Endothelial cell of umbilical vein (primary cell): Measurements from ENCODE around the gene HSP90AB1.

Experiments used
- EZH2 ChIP-seq: IDR thresholded peaks from 2 replicates; pipeline ENCODE4 v1.6.1; 2012; ENCODE audit warnings: borderline replicate concordance, low read depth, mild to moderate bottlenecking, moderate library complexity, low read length, inconsistent platforms; ENCODE audit not compliant: severe bottlenecking
- POLR2A ChIP-seq: IDR thresholded peaks from 2 replicates; pipeline ENCODE4 v1.6.1; 2012; ENCODE audit warnings: low read depth, mild to moderate bottlenecking, control low read depth, low read length
- POLR2AphosphoS5 ChIP-seq: IDR thresholded peaks from 2 replicates; pipeline ENCODE4 v1.6.1; 2012; ENCODE audit warnings: low read depth, mild to moderate bottlenecking, control low read depth, low read length, moderate library complexity; ENCODE audit not compliant: insufficient read depth
- TF ChIP-seq, protein P1 (sequence below), 2 donors: IDR thresholded peaks; 1 replicate in 1 of 2; 2 replicates in 1 of 2; pipeline ENCODE4 v1.5.1; 2011; ENCODE audit warnings: low read length in 2 of 2, mild to moderate bottlenecking in 2 of 2, moderate library complexity in 2 of 2, control low read depth in 1 of 2, inconsistent platforms in 1 of 2, low read depth in 1 of 2; ENCODE audit not compliant: insufficient read depth in 1 of 2; ENCODE audit errors: extremely low read depth in 1 of 2
- TF ChIP-seq, protein P2 (sequence below): IDR thresholded peaks from 2 replicates; pipeline ENCODE4 v1.6.1; 2011; ENCODE audit not compliant: insufficient read depth, insufficient read length

- TF ChIP-seq, protein P1, sequence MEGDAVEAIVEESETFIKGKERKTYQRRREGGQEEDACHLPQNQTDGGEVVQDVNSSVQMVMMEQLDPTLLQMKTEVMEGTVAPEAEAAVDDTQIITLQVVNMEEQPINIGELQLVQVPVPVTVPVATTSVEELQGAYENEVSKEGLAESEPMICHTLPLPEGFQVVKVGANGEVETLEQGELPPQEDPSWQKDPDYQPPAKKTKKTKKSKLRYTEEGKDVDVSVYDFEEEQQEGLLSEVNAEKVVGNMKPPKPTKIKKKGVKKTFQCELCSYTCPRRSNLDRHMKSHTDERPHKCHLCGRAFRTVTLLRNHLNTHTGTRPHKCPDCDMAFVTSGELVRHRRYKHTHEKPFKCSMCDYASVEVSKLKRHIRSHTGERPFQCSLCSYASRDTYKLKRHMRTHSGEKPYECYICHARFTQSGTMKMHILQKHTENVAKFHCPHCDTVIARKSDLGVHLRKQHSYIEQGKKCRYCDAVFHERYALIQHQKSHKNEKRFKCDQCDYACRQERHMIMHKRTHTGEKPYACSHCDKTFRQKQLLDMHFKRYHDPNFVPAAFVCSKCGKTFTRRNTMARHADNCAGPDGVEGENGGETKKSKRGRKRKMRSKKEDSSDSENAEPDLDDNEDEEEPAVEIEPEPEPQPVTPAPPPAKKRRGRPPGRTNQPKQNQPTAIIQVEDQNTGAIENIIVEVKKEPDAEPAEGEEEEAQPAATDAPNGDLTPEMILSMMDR (IDR thresholded peaks at IDR 0.05; ENCODE audit: extremely low read depth in 1 of 2, insufficient read depth in 1 of 2, low read depth in 1 of 2, low read length in 2 of 2), result no peak
- TF ChIP-seq POLR2A, result no peak
- no peak for TF ChIP-seq EZH2
- no peak for TF ChIP-seq POLR2AphosphoS5
- TF ChIP-seq, protein P2, sequence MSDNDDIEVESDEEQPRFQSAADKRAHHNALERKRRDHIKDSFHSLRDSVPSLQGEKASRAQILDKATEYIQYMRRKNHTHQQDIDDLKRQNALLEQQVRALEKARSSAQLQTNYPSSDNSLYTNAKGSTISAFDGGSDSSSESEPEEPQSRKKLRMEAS, result no peak
Measured at GRCh38 chr6:44201200-44201599, 45.7 kb upstream of the HSP90AB1 start.
